ENCODE measurements around the gene SECISBP2. TPM values are rescaled to one million over a fixed set of nuclear protein-coding genes. Genes with fewer than 3 reads are reported as not detected.

The SECISBP2 gene
- total and polyA plus RNA-seq, 2 of the 13 experiments (the other 11 are each of a cell fraction or from before 2014, with no cell fraction given), result 32.4 to 38.0 TPM

GRCh38 chr9:89357331-89358197 lies 39.3 kb downstream of the SECISBP2 start (continued):
- TF ChIP-seq ZBTB10 (CRISPR knock-in tag; IDR thresholded peaks at IDR 0.05; ENCODE audit: borderline replicate concordance) (peak; percentile 82; the same call in 1 of the 2 replicates), ZMAT3 (CRISPR knock-in tag; conservative IDR thresholded peaks at IDR 0.05) (peak; percentile 64; the same call in 1 of the 2 replicates), ZNF570 (CRISPR knock-in tag; IDR thresholded peaks at IDR 0.05; ENCODE audit: borderline replicate concordance) (no peak), ARID5B (CRISPR knock-in tag; IDR thresholded peaks at IDR 0.05) (peak; percentile 95), GLMP (CRISPR knock-in tag; IDR thresholded peaks at IDR 0.05; ENCODE audit: borderline replicate concordance) (no peak), TCF7 (IDR thresholded peaks at IDR 0.05; ENCODE audit: low read depth) (peak; percentile 80), CSRNP2 (CRISPR knock-in tag; conservative IDR thresholded peaks at IDR 0.05; ENCODE audit: low read depth) (no peak), ZNF607 (CRISPR knock-in tag; IDR thresholded peaks at IDR 0.05; ENCODE audit: borderline replicate concordance) (no peak), SPEN (CRISPR knock-in tag; IDR thresholded peaks at IDR 0.05; ENCODE audit: low read depth) (peak; percentile 76), ZBED4 (CRISPR knock-in tag; IDR thresholded peaks at IDR 0.05; ENCODE audit: borderline replicate concordance) (peak; percentile 87)
